HepG2 (cell line): Measurements from ENCODE around the gene GRPEL2. TPM values are rescaled to one million over a fixed set of nuclear protein-coding genes. Genes with fewer than 3 reads are reported as not detected.

Experiments
- JDP2 ChIP-seq: sonication (generic); formaldehyde crosslinking; IDR thresholded peaks from 2 replicates; pipeline ENCODE4 v1.8.1; 2022; ENCODE audit warnings: missing genetic modification reagents, borderline replicate concordance
- NBN ChIP-seq: fragments of 450-650 bp; conservative IDR thresholded peaks from 2 replicates; pipeline ENCODE4 v1.6.1; 2017
- PITX1 ChIP-seq: sonication (generic); formaldehyde crosslinking; IDR thresholded peaks from 2 replicates; pipeline ENCODE4 v1.5.1; 2020; ENCODE audit warnings: mild to moderate bottlenecking, missing genetic modification reagents
- RNF2 ChIP-seq: fragments of 450-650 bp; conservative IDR thresholded peaks from 2 replicates; pipeline ENCODE4 v1.6.1; 2016; ENCODE audit warnings: low read depth
- SCMH1 ChIP-seq: sonication (generic); formaldehyde crosslinking; IDR thresholded peaks from 2 replicates; pipeline ENCODE4 v1.9.0; 2021; ENCODE audit warnings: missing genetic modification reagents, mild to moderate bottlenecking, borderline replicate concordance
- SOX6 ChIP-seq, 2 experiments: fragments of 450-650 bp in 1 of 2; sonication (generic) in 1 of 2; formaldehyde crosslinking in 1 of 2; IDR thresholded peaks; 2 replicates each; pipeline versions ENCODE4 v1.4.0 to v1.6.1; 2017 to 2020; ENCODE audit warnings: antibody characterized with exemption in 1 of 2, mild to moderate bottlenecking in 1 of 2, missing genetic modification reagents in 1 of 2
- TFAP4 ChIP-seq: sonication (generic); IDR thresholded peaks from 2 replicates; pipeline ENCODE4 v1.6.1; 2016; ENCODE audit warnings: low read depth, borderline replicate concordance
- USF2 ChIP-seq, 2 experiments: sonication (generic) in 1 of 2; formaldehyde crosslinking in 1 of 2; IDR thresholded peaks; 2 replicates each; pipeline versions ENCODE4 v1.5.1 to v1.6.1; 2011 to 2020; ENCODE audit warnings: borderline replicate concordance in 1 of 2, low read depth in 1 of 2, low read length in 1 of 2, mild to moderate bottlenecking in 1 of 2, missing genetic modification reagents in 1 of 2, moderate library complexity in 1 of 2
- ZBED4 ChIP-seq: sonication (generic); formaldehyde crosslinking; IDR thresholded peaks from 2 replicates; pipeline ENCODE4 v1.4.0; 2020; ENCODE audit warnings: missing genetic modification reagents, borderline replicate concordance
- ZHX1 ChIP-seq: sonication (generic); formaldehyde crosslinking; IDR thresholded peaks from 2 replicates; pipeline ENCODE4 v1.8.1; 2022; ENCODE audit warnings: low read depth, mild to moderate bottlenecking, missing genetic modification reagents
- ZNF180 ChIP-seq: sonication (generic); formaldehyde crosslinking; IDR thresholded peaks from 2 replicates; pipeline ENCODE4 v1.4.0; 2020; ENCODE audit warnings: low read depth, missing genetic modification reagents, borderline replicate concordance
- ZNF343 ChIP-seq: sonication (generic); formaldehyde crosslinking; IDR thresholded peaks from 2 replicates; pipeline ENCODE4 v1.4.0; 2020; ENCODE audit warnings: mild to moderate bottlenecking, missing genetic modification reagents
- ZNF557 ChIP-seq: sonication (generic); formaldehyde crosslinking; IDR thresholded peaks from 2 replicates; pipeline ENCODE4 v1.4.0; 2020; ENCODE audit warnings: missing genetic modification reagents
- ZNF580 ChIP-seq: IDR thresholded peaks from 2 replicates; pipeline ENCODE4 v1.6.1; 2016; ENCODE audit warnings: low read depth, borderline replicate concordance
- ZNF672 ChIP-seq: sonication (generic); formaldehyde crosslinking; IDR thresholded peaks from 2 replicates; pipeline ENCODE4 v1.8.1; 2022; ENCODE audit warnings: missing genetic modification reagents
- polyA plus RNA-seq, 8 experiments: library from polyadenylated mRNA; depleted of rRNA in 3 of 8; stranded (reverse) in 7 of 8; unstranded in 1 of 8; fragments of >200 nt; fragmentation: Illumina TruSeq in 4 of 8; extraction: Trizol in 4 of 8; gene quantifications; 2 replicates each; pipeline versions ENCODE4 v1.2.1 to v1.2.3, GENCODE V29; 2011 to 2016; ENCODE audit warnings: low read depth in 4 of 8, missing spikeins in 1 of 8, mixed read lengths in 1 of 8; ENCODE audit not compliant: insufficient read depth in 1 of 8
- total RNA-seq, 5 experiments: library from RNA; depleted of rRNA; stranded (reverse); fragments of >200 nt; fragmentation: Illumina TruSeq; extraction: Trizol; gene quantifications; 2 replicates each; pipeline ENCODE4 v1.2.3, GENCODE V29; 2016; ENCODE audit warnings: low read depth in 1 of 5

The GRPEL2 gene
- total and polyA plus RNA-seq, 2 of the 13 experiments (the other 11 are each of a cell fraction or from before 2014, with no cell fraction given), result 13.1 to 16.6 TPM

- TF ChIP-seq ZBED4 (CRISPR knock-in tag) (peak; percentile 81), ZNF343 (CRISPR knock-in tag) (0 out of 2 replicates have a peak, but pooled peaks have one; percentile 55), SOX6 (IDR thresholded peaks at IDR 0.05) (no peak), SOX6 (CRISPR knock-in tag; IDR thresholded peaks at IDR 0.05) (peak; percentile 50), ZNF580 (CRISPR knock-in tag) (peak; percentile 94; the same call in 1 of the 2 replicates), RNF2 (no peak), USF2 (IDR thresholded peaks at IDR 0.05; ENCODE audit: low read depth, low read length) (no peak), USF2 (CRISPR knock-in tag; IDR thresholded peaks at IDR 0.05; ENCODE audit: borderline replicate concordance) (peak; percentile 66; the same call in 1 of the 2 replicates), ZNF180 (CRISPR knock-in tag) (no peak), SCMH1 (no peak), ZNF672 (CRISPR knock-in tag) (no peak), TFAP4 (peak; percentile 24; the same call in 1 of the 2 replicates), JDP2 (no peak), NBN (no peak), ZHX1 (CRISPR knock-in tag) (peak; percentile 85; the same call in 1 of the 2 replicates), PITX1 (CRISPR knock-in tag) (peak; percentile 58), ZNF557 (CRISPR knock-in tag) (0 out of 2 replicates have a peak, but pooled peaks have one; percentile 19)
Observed at GRCh38 chr5:149345147-149345891, at the start of gene GRPEL2 (continued).
